HG03060 (cell line): ENCODE results near the gene PHEX.

Experiments used
- ATAC-seq: cut with Tn5 transposase; IDR thresholded peaks from one replicate; pipeline ENCODE4 v1.9.1; 2021; ENCODE audit warnings: low read depth, moderate number of reproducible peaks; ENCODE audit not compliant: unreplicated experiment

PHEX gene

DNA sequence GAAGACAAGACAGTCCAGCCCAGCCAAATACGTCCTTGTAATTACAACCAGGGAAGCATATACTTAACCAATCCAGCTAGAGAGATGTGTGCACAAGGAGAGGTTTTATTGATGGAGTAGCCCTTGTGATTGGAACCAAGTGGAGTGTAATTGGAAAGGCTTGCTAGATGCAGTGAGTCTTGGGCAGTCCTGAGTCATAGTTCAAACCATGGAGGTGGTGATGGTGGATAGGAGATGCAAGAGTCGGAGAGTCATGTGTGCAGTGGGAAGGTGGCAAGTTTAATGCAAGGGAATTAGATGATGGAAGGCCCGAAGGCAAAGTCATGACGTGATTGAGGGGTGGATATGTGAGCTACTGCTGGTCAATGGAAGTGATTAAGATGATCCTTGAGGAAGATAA is 63.7 kb downstream of the PHEX start:
- ATAC-seq: no peak

DNA sequence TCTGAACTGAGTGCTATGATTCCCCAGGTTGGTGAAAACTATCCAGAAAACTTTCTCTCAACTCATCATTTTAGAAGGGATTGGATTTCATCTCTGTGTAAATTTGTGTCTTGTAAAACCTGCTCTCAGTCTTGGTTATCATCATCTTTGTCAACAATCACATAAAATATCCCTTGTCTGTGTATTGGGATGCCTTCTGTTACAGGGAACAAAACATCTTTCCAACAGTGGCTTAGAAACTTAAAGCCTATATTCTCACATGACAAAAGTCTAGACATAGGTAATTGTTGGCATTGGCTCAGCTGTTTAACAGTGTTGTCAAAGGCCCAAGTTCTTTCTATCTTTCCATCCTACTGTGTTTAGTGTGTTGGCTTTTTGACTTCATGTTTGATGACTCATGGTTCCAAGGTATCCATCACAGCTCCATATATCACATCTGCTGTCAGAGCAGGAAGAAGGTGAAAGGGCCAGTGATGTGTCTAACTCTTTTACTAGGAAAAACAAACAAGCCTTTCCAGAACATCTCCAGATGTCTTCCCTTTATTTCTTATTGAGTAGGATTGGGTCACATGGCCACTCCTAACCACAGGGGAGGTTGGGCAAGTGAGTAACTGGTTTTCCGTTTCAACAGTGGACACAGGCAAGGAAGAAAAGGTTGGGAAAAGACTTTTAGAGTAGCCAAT is 65.0 kb downstream of the PHEX start:
- ATAC-seq: no peak

DNA sequence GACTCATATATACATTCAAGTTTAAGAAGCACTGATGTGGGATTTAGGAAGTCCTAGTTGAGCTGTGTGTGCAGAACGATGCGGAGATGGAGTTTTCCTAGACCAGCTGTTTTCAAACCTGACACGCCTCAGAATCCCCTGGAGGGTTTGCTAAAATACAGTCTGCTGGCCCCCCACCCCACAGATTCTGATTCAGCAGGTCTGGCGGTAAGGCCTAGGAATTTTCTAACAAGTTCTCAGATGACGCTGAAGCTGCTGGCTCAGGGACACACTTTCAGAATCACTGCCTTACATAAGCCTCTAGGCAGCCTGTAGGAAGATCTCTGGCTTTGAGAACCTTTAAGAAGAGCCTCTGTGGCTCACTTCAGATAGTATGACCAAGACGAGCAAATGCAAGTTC is 73.1 kb downstream of the PHEX start:
- ATAC-seq: no peak

DNA sequence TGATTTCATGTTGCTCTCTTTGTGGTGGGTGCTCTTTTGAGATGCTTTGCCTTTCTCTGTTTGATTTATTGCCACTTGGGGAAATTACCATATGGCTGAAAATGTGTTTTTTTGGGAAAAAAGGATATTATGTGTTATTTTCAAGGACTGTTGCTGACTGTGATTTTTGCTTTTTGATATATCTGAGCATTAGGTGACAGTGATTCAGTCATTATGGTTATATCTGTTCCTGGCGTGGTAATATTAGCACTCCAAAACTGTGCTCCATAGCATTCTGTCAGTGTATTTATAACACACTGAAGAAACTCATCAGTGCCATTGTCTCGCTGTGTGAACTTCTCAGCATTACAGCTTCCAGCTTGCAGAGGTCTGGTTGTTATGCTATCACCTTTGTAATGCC is 73.8 kb downstream of the PHEX start:
- no peak for ATAC-seq

DNA sequence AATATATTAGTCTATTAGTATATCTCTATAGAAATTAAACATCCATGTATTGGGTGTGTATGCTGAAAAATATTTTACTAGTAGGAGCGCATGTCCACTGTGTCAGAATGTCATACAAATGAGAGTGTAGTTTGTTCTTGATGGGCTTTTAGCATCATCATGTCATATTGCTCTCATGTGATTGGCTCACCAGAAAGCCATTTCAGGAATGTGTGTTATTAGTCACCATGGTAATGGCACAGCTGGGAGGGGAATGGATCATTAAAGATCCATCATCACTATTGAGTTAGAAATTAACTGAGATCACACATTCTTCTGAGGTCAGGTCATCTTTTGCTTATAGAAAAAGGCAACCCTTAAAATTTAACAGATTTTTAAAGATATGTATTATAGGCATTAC is 77.3 kb downstream of the PHEX start:
- ATAC-seq: no peak

DNA sequence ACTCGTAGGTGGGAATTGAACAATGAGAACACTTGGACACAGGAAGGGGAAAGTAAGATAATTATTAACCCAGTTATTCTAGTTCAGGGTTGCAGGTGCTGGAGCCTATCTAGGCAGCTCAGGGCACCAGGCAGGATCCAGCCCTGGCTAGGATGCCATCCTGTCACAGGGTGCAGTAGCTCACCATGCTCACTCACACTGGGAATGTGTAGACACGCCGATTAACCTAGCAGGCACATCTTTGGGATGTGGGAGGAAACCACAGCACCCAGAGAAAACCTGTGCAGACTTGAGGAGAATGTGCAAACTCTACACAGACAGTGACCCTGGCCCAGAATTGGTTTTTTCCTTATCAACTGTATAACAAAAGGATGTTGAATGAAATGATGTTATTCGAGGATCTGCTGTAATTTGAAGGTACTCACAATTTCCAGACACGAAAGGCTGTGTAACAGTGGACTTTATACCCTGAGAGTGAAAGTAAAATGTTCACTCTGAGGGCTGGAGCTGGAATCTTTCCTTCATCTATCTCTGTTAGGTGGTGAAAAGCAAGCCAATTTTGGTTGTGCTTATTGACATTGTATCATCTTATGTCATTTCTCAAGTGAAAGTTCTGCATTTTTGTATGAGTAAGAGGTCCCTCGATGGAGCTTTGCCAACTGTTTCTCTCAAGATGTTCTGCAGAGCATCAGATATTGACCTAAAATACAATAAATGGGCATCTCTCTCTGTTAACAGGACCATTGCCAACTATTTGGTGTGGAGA is 78.8 kb downstream of the PHEX start:
- no peak for ATAC-seq

DNA sequence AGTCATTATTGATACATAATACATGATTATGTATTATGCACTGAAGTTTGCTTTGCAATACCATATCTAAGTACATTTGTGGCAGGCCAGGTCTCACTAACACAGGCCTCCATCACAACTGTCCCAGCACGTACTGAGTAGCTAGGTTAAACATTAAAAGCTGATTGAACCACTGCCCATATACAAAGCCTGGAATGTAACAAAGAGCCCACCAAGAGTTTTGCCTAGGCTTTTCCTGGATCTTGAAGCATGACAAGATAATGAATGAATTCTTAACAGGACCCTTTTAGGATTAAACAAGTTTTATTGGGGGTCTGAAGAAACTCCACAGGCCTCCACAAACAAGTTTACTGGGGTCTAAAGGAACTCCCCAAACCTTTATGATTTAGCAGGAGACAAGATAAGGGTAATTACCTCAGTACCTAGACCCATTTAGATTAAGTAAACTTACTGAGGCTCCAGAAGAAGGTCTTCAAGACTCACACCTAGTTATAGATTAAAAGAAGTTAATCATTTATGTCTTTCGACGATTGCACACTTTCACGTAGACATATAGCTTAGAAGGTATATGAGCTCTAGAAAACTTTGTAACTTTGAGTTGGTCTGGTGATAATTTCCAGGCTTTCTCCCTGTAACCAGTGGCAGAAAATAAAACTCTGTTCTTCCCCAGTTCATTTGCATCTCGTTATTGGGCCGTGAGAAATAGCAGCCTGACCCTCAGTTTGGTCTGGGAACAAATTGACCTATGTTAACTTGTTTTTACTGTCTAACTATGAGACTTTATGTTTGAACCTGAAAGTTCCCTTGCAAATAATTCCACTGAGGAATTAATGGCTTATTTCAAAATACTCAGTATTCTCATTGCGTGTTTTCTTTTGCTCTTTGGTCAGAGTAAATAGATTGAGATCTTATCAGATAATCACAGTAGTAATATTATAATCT is 84.8 kb downstream of the PHEX start:
- ATAC-seq: no peak

DNA sequence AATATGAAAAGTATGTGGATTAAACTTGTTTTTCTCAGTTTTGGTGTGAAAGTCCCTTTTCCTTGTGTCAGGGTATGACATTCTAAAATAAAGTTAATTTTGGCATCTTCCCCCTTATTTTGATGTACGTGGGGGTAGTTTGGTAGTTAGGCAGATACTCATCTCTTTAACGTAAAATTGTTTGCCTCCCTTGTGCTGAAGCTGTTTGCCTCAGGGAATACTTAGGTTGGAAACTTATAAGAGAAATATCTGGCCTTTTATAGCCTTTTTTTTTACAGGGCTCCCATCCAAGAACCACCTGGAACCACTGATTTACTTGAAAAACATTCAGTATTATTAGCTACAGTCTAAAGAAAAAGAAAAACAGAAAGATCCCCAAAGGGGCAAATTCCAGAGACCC is 85.5 kb downstream of the PHEX start:
- no peak for ATAC-seq

DNA sequence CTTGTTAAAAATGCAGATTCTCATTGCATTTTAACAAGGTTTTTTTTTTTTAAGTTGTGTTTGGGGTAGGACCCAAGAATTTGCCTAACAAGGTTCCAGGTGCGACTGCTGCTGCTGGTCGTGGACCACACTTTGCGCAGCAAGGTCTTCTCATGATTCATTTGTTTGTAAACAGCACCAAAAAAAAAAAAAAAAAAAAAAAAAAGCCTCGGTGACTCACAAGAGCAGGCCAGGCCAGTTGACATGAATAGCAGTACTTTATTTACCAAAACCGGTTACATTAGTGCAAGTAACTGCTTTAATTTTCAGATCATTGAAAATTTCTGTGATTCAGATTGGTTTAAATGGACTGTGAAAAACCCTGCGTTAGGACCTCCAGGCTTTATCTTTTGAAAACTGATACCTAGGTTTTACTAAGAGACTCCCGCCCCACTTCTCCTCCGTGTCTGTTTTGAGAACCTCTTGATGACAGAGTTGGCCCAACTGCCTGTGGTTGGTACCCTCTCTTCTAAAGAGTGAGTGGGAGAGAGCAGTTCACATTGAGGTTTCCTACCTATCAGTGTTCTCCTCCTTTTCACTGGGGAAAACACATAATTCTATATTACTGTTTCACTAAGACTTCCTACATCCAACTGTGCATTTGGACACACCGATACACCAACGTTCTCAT is 86.2 kb downstream of the PHEX start:
- ATAC-seq: no peak

DNA sequence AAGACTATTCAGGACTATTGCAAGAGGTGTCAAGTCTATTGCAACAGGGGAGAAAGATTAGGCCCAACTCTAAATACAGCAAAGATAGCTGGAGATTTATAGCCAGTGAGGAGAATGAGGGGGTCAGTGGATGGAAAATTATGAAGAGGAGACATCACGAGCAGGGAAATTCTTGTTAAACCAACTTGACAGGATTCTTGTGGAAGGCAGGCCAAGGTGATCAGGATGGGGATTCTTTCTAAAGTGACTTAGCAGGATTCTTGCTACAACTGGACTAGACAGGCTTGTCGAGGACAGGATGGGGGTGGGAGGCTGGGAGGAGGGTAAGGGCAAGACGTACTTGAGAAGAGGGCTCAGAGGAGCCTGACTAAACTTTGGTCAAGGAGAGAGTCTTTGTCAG is 89.0 kb downstream of the PHEX start:
- no peak for ATAC-seq

DNA sequence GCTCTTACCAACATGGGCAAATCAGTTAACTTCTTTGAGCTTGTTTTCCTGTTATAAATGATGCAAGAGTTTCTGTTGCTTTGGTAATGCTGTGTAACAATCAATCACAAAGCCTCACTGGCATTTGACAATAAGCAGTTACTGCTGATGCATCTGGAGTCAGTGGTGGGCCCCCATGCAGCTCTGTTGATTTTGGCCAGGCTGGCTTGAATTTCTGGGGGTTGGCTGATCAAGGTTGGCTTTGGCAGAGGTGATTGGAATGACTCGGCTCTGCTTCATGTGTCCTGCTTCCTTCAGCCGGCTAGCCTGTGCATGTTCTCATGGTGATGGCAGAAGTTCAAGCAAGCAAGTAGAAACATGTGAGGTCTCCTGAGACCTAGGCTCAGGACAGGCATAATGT is 90.4 kb downstream of the PHEX start:
- ATAC-seq: no peak

DNA sequence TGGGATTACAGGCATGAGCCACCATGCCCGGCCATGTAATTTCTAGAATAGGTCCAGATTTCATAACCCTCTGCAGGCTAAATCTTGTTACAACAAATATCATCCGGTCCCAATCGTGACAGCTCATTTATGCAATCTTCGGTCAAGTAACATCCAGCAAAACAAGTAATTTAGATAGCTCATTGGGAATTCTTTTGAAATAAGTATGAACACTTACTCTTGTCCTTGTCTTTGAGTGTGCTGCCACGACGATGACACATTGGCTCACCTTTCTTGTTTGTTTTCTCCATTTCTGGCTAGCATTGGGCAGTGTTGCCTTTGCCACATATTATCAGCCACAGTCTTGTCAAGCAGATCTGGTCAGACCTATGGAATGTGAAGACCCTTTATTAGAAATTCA is 92.0 kb downstream of the PHEX start:
- no peak for ATAC-seq

DNA sequence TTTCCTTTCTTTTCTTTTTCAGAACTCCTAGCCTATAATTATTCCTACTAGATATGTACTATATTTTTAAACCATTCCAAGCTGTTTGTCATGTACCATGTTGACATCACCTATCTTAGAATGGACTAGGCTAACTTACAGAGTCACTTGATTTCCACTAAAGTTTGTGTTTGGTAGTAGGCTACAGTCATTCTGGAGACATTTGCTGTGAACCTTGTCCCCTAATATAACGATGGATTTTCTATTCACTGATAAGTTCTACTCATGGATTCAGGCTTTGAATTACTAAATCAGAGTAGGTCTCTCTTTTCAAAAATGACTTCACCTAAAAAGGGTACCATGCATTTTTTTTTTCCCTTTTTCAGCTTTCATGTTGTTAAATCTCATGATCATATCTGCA is 93.4 kb downstream of the PHEX start:
- no peak for ATAC-seq

DNA sequence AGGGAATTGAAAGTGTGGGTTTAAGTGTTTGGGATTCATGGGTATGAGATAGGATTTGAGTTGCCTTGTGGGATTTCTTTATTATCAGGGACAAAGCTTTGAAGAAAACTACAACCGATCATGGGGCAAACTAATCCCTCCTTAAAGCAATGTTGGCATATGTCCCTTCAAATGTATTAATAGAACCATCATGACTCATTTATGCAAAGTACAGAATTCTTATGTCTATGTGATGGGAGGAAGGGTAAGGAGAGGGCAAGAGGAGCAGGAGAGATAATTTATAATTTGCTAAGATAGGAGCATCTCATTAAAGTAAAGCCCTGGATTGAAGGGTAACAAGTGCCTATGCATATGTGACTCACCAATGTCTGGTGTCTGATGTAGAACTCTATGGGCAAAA is 94.2 kb downstream of the PHEX start:
- no peak for ATAC-seq

DNA sequence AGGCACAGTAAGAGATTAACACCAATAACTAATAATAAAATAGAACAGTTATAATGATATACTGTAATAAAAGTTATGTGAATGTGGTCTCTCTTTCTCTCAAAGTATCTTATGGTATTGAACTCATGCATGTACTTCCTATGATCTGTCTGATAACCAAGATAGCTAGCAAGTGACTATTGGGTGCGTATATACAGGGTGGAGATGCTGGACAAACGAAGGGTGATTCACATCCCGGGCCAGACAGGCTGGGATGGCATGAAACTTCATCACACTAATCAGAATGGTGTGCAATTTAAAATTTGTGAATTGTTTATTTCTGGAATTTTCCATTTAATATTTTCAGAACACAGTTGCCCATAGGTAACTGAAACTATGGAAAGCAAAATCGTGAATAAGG is 96.8 kb downstream of the PHEX start:
- ATAC-seq: no peak

DNA sequence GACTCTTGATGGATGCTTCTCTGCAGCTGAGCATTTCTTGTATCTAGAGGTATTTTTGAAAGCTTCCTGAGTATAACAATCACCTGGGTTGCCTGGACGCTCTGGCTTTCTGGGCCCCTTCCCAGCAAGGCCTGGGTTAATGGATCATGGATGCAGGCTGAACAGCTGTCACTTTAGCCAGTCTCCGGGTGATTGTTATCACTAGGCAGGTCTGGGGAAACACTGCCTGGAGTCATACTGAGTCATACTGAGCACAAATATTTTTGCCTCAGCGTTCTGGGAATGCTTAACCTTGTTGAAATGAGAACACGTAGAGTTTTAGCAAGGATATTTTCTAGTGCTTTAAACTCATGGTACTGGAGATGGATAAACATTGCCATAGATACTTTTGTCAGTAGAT is 102.6 kb downstream of the PHEX start:
- ATAC-seq: no peak

DNA sequence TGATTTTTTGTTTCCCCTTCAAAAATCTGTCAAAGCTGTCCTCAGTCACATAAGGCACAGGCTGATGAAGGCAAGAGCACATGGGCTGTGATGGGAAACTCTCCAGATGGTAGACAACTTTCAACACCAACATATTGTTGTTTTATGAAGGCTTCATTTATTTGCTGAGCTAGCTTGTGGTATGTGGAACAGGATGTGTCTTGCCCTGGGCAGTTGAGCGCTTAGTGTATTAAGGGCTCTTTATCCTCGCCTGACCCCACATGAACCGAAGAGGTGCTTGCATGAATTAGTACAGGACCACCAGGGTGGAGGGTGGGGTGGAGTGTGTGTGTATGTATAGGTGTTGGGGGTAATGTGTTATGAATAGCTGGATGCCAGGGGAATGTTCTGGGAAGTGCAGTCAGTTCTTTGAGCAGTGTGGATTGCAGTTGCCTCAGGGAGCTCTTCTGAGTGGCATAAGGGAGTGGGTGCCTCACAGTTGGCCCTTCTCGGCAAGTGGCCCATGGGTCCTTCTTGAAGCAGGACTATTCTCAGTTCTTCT is 103.1 kb downstream of the PHEX start:
- ATAC-seq: no peak

DNA sequence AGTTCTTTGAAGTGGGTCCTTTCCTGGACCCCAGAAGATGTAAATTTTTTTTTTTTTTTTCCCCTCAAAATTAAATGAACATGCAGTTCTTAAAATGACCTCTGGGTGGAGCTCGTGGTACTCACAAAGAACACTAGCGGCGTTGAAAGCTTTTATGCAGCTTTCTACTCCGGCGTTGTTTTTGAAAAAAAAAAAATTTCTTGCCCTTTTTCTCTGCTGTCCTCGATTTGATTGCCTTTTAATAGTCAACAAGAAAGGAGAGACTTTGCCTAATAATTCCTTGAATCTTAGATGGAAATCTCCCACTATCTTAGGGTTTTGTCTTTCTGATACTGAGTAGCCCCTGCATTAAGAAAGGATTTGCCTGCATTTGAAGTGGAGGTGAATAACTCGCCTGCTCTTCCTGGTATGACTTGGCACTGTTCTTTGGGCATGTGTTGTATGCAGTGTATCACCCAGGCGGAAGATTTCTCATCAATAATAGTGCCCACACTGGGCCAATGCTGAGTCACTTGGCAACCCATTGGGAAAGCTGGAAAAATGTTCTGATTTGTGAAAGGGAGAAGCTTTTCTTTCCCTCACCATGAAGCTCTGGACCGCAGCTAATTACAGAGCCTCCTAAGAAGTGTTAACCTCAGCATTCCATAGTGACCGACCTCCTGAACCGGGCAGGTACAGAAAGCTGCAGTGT is 104.0 kb downstream of the PHEX start:
- ATAC-seq: no peak

DNA sequence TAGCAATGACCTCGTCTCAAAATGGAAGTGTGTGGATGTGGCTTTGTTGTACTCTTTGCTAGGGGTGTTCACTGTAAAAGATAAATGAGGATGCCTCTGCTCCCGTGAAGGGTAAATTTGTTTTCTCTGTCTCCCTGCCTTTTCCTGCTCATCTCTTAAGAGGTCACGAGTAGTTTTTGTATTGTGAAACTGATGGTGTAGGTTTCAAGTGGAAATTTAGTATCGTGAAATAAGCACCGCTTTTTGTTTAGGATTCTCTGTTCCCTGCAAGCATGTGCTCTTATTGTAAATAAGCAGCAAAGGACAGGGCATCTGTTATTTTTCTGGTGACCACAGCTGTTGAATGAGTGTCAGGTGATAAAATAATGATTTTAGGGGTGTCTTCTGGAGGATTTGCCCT is 104.6 kb downstream of the PHEX start:
- ATAC-seq: no peak

DNA sequence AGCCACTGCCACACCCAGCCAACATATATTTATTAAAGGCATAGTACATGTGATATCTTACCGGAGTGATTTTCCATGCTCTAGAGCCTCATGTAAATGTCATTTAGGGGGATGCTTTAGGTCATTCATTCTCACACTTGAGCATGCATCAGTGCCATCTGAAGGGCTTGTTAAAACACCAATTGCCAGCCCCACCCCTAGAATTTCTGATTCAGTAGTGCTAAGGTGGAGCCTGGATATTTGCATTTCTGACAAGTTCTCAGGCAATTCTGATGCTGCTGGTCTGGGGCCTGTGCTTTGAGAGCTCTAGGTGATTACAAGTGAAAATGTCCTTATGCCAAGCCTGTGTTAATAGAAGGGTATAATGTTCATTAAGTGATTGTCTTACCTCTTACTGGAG is 107.7 kb downstream of the PHEX start:
- ATAC-seq: no peak
